Measurements from ENCODE around the gene C6orf132.

C6orf132 gene

GRCh38 chr6:42103216-42103615, 39.2 kb downstream of the C6orf132 start:
- no peak for DNase-seq

- DNase-seq = peak; percentile 24
These were observed 41.2 kb downstream of the C6orf132 start for GRCh38 chr6:42101186-42101657.

GRCh38 chr6:42100029-42100901, 42.2 kb downstream of the C6orf132 start:
- DNase-seq = no peak

GRCh38 chr6:42099340-42100028, 42.9 kb downstream of the C6orf132 start:
- DNase-seq = no peak

GRCh38 chr6:42095776-42096541, 46.5 kb downstream of the C6orf132 start:
- DNase-seq = no peak

GRCh38 chr6:42095094-42095493, 47.3 kb downstream of the C6orf132 start:
- DNase-seq = no peak

GRCh38 chr6:42093582-42094329, 48.7 kb downstream of the C6orf132 start:
- DNase-seq = no peak

- DNase-seq = no peak
These were observed 50.7 kb downstream of the C6orf132 start for GRCh38 chr6:42091718-42092023.

- no peak for DNase-seq
These were observed 51.4 kb downstream of the C6orf132 start for GRCh38 chr6:42090819-42091717.

- no peak for DNase-seq
These were observed 54.3 kb downstream of the C6orf132 start for GRCh38 chr6:42088101-42088591.

- DNase-seq = no peak
These were observed 56.1 kb downstream of the C6orf132 start for GRCh38 chr6:42086046-42087035.

GRCh38 chr6:42084889-42085288, 57.5 kb downstream of the C6orf132 start:
- DNase-seq = no peak

GRCh38 chr6:42083530-42083929, 58.9 kb downstream of the C6orf132 start:
- no peak for DNase-seq

- no peak for DNase-seq
These were observed 62.4 kb downstream of the C6orf132 start for GRCh38 chr6:42079941-42080464.

GRCh38 chr6:42078386-42078785, 64.0 kb downstream of the C6orf132 start:
- DNase-seq = no peak

GRCh38 chr6:42075159-42075838, 67.1 kb downstream of the C6orf132 start:
- DNase-seq = peak; percentile 67

- no peak for DNase-seq
These were observed 69.1 kb downstream of the C6orf132 start for GRCh38 chr6:42073287-42073686.

GRCh38 chr6:42071881-42072583, 70.4 kb downstream of the C6orf132 start:
- DNase-seq = no peak

Measured in NCI-H774 (cell line).